Peyer's patch (tissue), 4 donors: ENCODE data around the gene SULT2B1. TPM values are rescaled to one million over a fixed set of nuclear protein-coding genes. Genes with fewer than 3 reads are reported as not detected.
A peak's percentile ranks its signal among the peaks of the same experiment; 100 is the strongest.

Experiments
- DNase-seq, 3 donors: peaks; one replicate each; pipeline ENCODE4 v3.0.0-alpha.2; 2017 to 2019
- H3K27ac ChIP-seq, 4 donors: fragments of 200-600 bp; sonication (generic); one replicate each; pipeline ENCODE4 v1.5.1; 2016 to 2019
- H3K27me3 ChIP-seq, 2 donors: fragments of 200-600 bp; sonication (generic); one replicate each; pipeline ENCODE4 v1.5.1; 2019
- H3K36me3 ChIP-seq, 3 donors: fragments of 200-600 bp; sonication (generic); one replicate each; pipeline ENCODE4 v1.5.1; 2016 to 2019
- H3K4me1 ChIP-seq, 4 donors: fragments of 200-600 bp; sonication (generic); one replicate each; pipeline ENCODE4 v1.5.1; 2016 to 2019
- H3K4me3 ChIP-seq, 4 donors: fragments of 200-600 bp; sonication (generic); 1 replicate in 3 of 4; 2 replicates in 1 of 4; pipeline ENCODE4 v1.5.1; 2016 to 2019; ENCODE audit warnings: mild to moderate bottlenecking in 1 of 4
- H3K9me3 ChIP-seq, 4 donors: fragments of 200-600 bp; sonication (generic); one replicate each; pipeline ENCODE4 v1.5.1; 2016 to 2019; ENCODE audit warnings: mild to moderate bottlenecking in 1 of 4
- CTCF ChIP-seq, 6 experiments: fragments of 450-650 bp in 4 of 6; fragments of 200-600 bp in 2 of 6; sonication (generic) in 1 of 6; IDR thresholded peaks; one replicate each; pipeline ENCODE4 v1.5.1; 2017 to 2019; ENCODE audit warnings: antibody characterized with exemption in 6 of 6, mild to moderate bottlenecking in 3 of 6, moderate library complexity in 1 of 6
- POLR2A ChIP-seq, 2 donors: fragments of 450-650 bp; IDR thresholded peaks; one replicate each; pipeline ENCODE4 v1.5.1; 2017; ENCODE audit warnings: antibody characterized with exemption in 2 of 2, mild to moderate bottlenecking in 2 of 2, moderate library complexity in 2 of 2
- total RNA-seq, 4 donors: library from RNA; depleted of rRNA; stranded (reverse); fragments of >200 nt; gene quantifications; one replicate each; pipeline ENCODE4 v1.1.0, GENCODE V29; 2016

The SULT2B1 gene
- total RNA-seq, 4 donors from 2014 or later: 2.5 to 14.6 (median 5.9) TPM

- Histone ChIP-seq H3K4me1 (peaks cover 4 to 37% (median 15%) of the 10 kb centered on the region in 4 donors), H3K9me3 (no peaks in the 10 kb centered on the region), H3K27me3 (no peaks in the 10 kb centered on the region), H3K36me3 (peaks cover 0 to 30% (median 0%) of the 10 kb centered on the region in 3 donors), H3K27ac (peak overlapping the region; percentile 88 to 97 (median 92)), H3K4me3 (peak overlapping the region in 3 of 4 donors; percentile 62 to 93 (median 90))
- peak in 1 of 3 donors; percentile 59 for DNase-seq
- no peak for TF ChIP-seq CTCF (IDR thresholded peaks at IDR 0.05)
These were observed 65.4 kb downstream of the SULT2B1 start for GRCh38 chr19:48617146-48617937.

GRCh38 chr19:48618278-48618915 is 66.4 kb downstream of the SULT2B1 start:
- no peaks in the 10 kb centered on the region for H3K9me3 ChIP-seq
- H3K4me1 ChIP-seq: peaks cover 4 to 44% (median 18%) of the 10 kb centered on the region in 4 donors
- H3K27me3 ChIP-seq: no peaks in the 10 kb centered on the region
- peaks cover 0 to 30% (median 0%) of the 10 kb centered on the region in 3 donors for H3K36me3 ChIP-seq
- peak overlapping the region; percentile 62 to 93 (median 78) for H3K4me3 ChIP-seq
- TF ChIP-seq POLR2A (IDR thresholded peaks at IDR 0.05) (no peak), CTCF (IDR thresholded peaks at IDR 0.05) (peak in 1 of 6 experiments; percentile 2)
- peak in 1 of 3 donors; percentile 35 for DNase-seq
- peak overlapping the region; percentile 88 to 97 (median 92) for H3K27ac ChIP-seq

- Histone ChIP-seq H3K4me1 (peaks cover 4 to 49% (median 23%) of the 10 kb centered on the region in 4 donors), H3K27ac (peak within 1 kb of the TSS; percentile 88 to 97 (median 92)), H3K4me3 (peak within 1 kb of the TSS; percentile 62 to 93 (median 78)), H3K9me3 (no peaks in the 10 kb centered on the region), H3K36me3 (peaks cover 0 to 30% (median 0%) of the 10 kb centered on the region in 3 donors), H3K27me3 (no peaks in the 10 kb centered on the region)
- DNase-seq: peak; percentile 94 to 99 (median 98)
- TF ChIP-seq CTCF (IDR thresholded peaks at IDR 0.05) (peak in 1 of 6 experiments; percentile 7), POLR2A (IDR thresholded peaks at IDR 0.05) (peak; percentile 85 to 97)
These were observed 67.1 kb downstream of the SULT2B1 start, which contains the start of the genes RPL18 and SPHK2 for GRCh38 chr19:48618916-48619691. RPL18 (minus strand) TSS chr19:48619178; CDS start chr19:48619143, 35 bp downstream. SPHK2 (plus strand) TSS chr19:48619506; CDS start chr19:48620515, 1,009 bp downstream.

GRCh38 chr19:48619692-48620585 is 68.0 kb downstream of the SULT2B1 start:
- no peaks in the 10 kb centered on the region for H3K27me3 ChIP-seq
- TF ChIP-seq POLR2A (IDR thresholded peaks at IDR 0.05) (no peak), CTCF (IDR thresholded peaks at IDR 0.05) (peak in 2 of 6 experiments; percentile 17 to 50)
- peak overlapping the region; percentile 88 to 97 (median 92) for H3K27ac ChIP-seq
- H3K36me3 ChIP-seq: peaks cover 0 to 27% (median 0%) of the 10 kb centered on the region in 3 donors
- H3K4me3 ChIP-seq: peak overlapping the region; percentile 62 to 93 (median 78)
- H3K4me1 ChIP-seq: peaks cover 4 to 55% (median 26%) of the 10 kb centered on the region in 4 donors
- peak in 1 of 3 donors; percentile 50 for DNase-seq
- H3K9me3 ChIP-seq: no peaks in the 10 kb centered on the region
